Measurements from ENCODE around the gene GPR37. TPM values are rescaled to one million over a fixed set of nuclear protein-coding genes. Genes with fewer than 3 reads are reported as not detected.

Gene GPR37
- total RNA-seq, 3 donors from 2014 or later = 0.93 to 1.2 (median 1.1) TPM

GRCh38 chr7:124701955-124702354 is 63.6 kb downstream of the GPR37 start:
- Histone ChIP-seq H3K9me3 (no peaks in the 10 kb centered on the region), H3K4me1 (ENCODE audit: low read depth) (no peaks in the 10 kb centered on the region), H3K36me3 (ENCODE audit: low read depth) (no peaks in the 10 kb centered on the region), H3K4me3 (no peak overlapping the region)
- intact Hi-C loops (cut with DNase I, micrococcal nuclease) = no loop called here
- TF ChIP-seq CTCF (IDR thresholded peaks at IDR 0.05) = no peak
- DNase-seq = no peak
- ATAC-seq = no peak

GRCh38 chr7:124700655-124701054 is 64.9 kb downstream of the GPR37 start:
- intact Hi-C loops (cut with DNase I, micrococcal nuclease) = no loop called here
- no peak overlapping the region for H3K4me3 ChIP-seq
- no peaks in the 10 kb centered on the region for H3K4me1 ChIP-seq (ENCODE audit: low read depth)
- DNase-seq (no peak), ATAC-seq (no peak)
- no peaks in the 10 kb centered on the region for H3K9me3 ChIP-seq
- no peaks in the 10 kb centered on the region for H3K36me3 ChIP-seq (ENCODE audit: low read depth)
- TF ChIP-seq CTCF (IDR thresholded peaks at IDR 0.05) = no peak

GRCh38 chr7:124698964-124699363 is 66.6 kb downstream of the GPR37 start:
- no peak for TF ChIP-seq CTCF (IDR thresholded peaks at IDR 0.05)
- Histone ChIP-seq H3K9me3 (no peaks in the 10 kb centered on the region), H3K36me3 (ENCODE audit: low read depth) (no peaks in the 10 kb centered on the region), H3K4me1 (ENCODE audit: low read depth) (no peaks in the 10 kb centered on the region), H3K4me3 (no peak overlapping the region)
- no peak for DNase-seq
- intact Hi-C loops (cut with DNase I, micrococcal nuclease) = no loop called here
- no peak for ATAC-seq

- no peak for ATAC-seq
- no peak overlapping the region for H3K4me3 ChIP-seq
- no peak for TF ChIP-seq CTCF (IDR thresholded peaks at IDR 0.05)
- no peaks in the 10 kb centered on the region for H3K4me1 ChIP-seq (ENCODE audit: low read depth)
- DNase-seq = no peak
- no peaks in the 10 kb centered on the region for H3K36me3 ChIP-seq (ENCODE audit: low read depth)
- intact Hi-C loops (cut with DNase I, micrococcal nuclease) = no loop called here
- H3K9me3 ChIP-seq = no peaks in the 10 kb centered on the region
Measured at GRCh38 chr7:124697746-124698145, 67.8 kb downstream of the GPR37 start.

Other genes starting within 250 kb of the GPR37 start
- gene POT1, start 164.0 kb upstream of the GPR37 start, total RNA-seq = 10 to 100 TPM; 12.1 to 13.9 (median 13.7) TPM